ENCODE measurements around the gene KCNG3.

DNA sequence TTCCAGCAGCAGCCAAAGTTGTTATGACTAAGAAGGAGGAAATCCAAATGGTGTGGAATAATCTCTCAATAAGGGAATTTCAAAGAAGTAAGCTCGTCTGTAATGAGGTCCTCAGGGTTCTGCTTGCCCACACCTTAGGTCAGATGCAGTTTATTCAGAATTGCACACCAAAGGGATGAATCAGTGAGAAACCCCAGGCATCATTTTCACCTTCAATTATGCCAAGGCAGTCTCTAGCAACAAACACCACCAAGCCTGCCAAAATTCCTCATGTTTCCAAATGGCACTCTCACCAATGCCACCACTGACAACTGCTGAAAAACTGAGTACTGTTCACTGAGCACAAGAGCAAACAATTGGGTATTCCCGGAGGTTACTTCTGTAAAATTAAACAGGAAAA is 43.6 kb downstream of the KCNG3 start:
- TF ChIP-seq EP300 (IDR thresholded peaks at IDR 0.05) (no peak), POLR2A (IDR thresholded peaks at IDR 0.05) (no peak), POLR2AphosphoS5 (IDR thresholded peaks at IDR 0.05) (no peak)
- TF ChIP-seq, protein P1, sequence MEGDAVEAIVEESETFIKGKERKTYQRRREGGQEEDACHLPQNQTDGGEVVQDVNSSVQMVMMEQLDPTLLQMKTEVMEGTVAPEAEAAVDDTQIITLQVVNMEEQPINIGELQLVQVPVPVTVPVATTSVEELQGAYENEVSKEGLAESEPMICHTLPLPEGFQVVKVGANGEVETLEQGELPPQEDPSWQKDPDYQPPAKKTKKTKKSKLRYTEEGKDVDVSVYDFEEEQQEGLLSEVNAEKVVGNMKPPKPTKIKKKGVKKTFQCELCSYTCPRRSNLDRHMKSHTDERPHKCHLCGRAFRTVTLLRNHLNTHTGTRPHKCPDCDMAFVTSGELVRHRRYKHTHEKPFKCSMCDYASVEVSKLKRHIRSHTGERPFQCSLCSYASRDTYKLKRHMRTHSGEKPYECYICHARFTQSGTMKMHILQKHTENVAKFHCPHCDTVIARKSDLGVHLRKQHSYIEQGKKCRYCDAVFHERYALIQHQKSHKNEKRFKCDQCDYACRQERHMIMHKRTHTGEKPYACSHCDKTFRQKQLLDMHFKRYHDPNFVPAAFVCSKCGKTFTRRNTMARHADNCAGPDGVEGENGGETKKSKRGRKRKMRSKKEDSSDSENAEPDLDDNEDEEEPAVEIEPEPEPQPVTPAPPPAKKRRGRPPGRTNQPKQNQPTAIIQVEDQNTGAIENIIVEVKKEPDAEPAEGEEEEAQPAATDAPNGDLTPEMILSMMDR (IDR thresholded peaks at IDR 0.05) = no peak
